ENCODE results near the gene MPEG1.

MPEG1 gene

DNA sequence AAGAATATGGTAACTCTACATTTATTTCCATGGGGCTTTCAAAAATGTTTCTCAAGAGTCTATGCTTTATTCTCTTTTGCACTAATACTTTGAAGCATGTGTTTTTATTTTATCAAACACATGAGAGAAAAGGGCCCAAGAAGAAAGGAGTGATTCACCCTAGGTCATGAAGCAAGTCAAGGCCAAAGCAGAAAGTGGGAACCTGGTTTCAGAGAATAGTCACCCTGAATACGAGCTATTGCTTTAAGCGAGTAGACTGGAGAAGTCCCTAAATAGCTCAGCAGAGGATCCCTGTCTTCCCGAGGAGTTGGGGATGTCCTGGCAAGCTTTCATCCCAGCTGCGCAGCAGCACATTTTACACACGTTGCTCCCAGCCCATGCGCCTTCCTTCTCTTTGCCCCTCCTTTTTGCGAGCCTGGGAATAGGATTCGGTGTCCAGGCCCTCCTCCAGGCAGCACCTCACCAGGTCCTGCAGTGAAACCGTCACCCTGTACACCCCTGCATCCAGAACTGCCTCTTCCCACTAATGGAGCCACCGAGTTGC, 19.1 kb downstream of the MPEG1 start:
- in situ Hi-C loops (cut with MboI; ENCODE audit: low sequenced_read_pairs), result no loop called here

- in situ Hi-C loops (cut with MboI; ENCODE audit: low sequenced_read_pairs), result no loop called here
Measured at GRCh38 chr11:59192446-59193020, 20.2 kb downstream of the MPEG1 start.

GRCh38 chr11:59191890-59192289, 20.8 kb downstream of the MPEG1 start:
- in situ Hi-C loops (cut with MboI; ENCODE audit: low sequenced_read_pairs), result no loop called here

- in situ Hi-C loops (cut with MboI; ENCODE audit: low sequenced_read_pairs), result no loop called here
Measured at GRCh38 chr11:59191095-59191494, 21.6 kb downstream of the MPEG1 start.

GRCh38 chr11:59189986-59190385, 22.7 kb downstream of the MPEG1 start:
- in situ Hi-C loops (cut with MboI; ENCODE audit: low sequenced_read_pairs), result no loop called here

DNA sequence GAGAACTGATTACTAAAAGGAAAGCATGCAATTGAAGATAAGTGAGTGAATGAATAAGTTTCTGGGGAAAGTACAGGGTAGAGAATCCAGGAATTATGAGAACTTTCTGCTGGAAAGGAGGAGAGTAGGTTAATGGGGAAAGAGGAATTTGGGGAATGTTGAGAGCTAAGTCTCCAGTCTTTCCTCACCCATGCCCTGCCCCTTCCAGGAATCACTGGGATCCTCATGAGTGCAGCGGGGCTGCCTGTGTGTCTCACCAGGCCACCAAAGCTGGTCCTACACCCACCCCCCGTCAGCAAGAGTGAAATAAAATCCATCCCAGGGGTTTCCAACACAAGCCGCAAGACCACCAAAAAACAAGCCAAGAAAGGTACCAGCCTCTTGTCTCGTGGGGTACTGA, 23.8 kb downstream of the MPEG1 start:
- in situ Hi-C loops (cut with MboI; ENCODE audit: low sequenced_read_pairs), result no loop called here

GRCh38 chr11:59187587-59187986, 25.1 kb downstream of the MPEG1 start:
- in situ Hi-C loops (cut with MboI; ENCODE audit: low sequenced_read_pairs), result no loop called here

DNA sequence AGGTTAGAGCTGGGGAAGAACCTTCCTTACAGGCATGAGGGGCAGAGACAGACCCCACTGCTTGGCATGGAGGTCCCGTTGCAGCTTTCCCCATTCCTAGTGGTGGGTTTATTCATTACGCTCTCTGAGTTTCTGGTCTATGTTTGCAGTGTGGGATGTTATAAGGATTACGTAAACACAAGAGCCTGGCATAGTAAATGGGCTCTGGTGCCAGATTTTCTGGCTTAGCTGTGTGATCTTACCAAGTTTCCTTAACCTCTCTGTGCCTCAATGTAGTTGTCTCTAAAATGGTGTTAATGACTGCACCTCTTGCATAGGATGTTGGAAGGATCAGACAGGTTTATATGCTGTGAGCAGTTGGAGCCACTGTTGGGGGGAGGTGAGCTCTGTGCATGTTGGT, 25.7 kb downstream of the MPEG1 start:
- in situ Hi-C loops (cut with MboI; ENCODE audit: low sequenced_read_pairs), result no loop called here

GRCh38 chr11:59186130-59186594, 26.6 kb downstream of the MPEG1 start:
- in situ Hi-C loops (cut with MboI; ENCODE audit: low sequenced_read_pairs), result no loop called here

GRCh38 chr11:59185386-59185945, 27.3 kb downstream of the MPEG1 start:
- in situ Hi-C loops (cut with MboI; ENCODE audit: low sequenced_read_pairs), result no loop called here

GRCh38 chr11:59184691-59185339, 27.9 kb downstream of the MPEG1 start:
- in situ Hi-C loops (cut with MboI; ENCODE audit: low sequenced_read_pairs), result no loop called here

- in situ Hi-C loops (cut with MboI; ENCODE audit: low sequenced_read_pairs), result no loop called here
Measured at GRCh38 chr11:59183771-59184170, 29.0 kb downstream of the MPEG1 start.

DNA sequence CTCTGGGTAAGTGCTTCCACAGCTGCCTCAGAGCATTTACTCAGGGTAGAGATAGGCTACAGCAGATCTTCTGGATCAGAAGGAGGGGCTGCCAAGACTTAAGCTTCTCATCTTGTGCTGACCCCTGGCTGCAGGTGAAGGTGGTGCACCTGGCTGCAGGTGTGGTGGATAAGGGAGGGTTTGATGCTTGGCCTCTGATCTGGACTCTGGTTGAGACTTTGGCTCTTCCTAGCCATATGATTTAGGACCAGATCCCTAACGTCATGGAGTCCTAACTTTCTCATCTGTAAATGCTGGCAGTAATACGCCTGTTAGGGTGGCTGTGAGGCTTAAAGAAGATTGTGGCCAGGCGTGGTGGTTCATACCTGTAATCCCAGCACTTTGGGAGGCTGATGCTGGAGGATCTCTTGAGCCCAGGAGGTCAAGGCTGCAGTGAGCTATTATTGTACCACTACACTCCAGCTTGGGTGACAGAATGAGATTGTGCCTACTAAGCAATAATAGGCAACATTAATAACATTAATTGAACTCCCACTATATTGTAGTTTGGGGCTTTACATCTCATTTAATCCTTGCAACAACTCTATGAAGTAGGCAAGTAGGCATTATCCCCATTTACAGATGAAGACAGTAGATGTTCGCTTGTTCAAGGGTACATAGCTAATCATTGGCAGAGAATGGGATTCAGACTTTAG, 30.1 kb downstream of the MPEG1 start:
- in situ Hi-C loops (cut with MboI; ENCODE audit: low sequenced_read_pairs), result no loop called here

GRCh38 chr11:59181746-59182456, 30.8 kb downstream of the MPEG1 start:
- in situ Hi-C loops (cut with MboI; ENCODE audit: low sequenced_read_pairs), result no loop called here

- in situ Hi-C loops (cut with MboI; ENCODE audit: low sequenced_read_pairs), result no loop called here
Measured at GRCh38 chr11:59180907-59181306, 31.8 kb downstream of the MPEG1 start.

- in situ Hi-C loops (cut with MboI; ENCODE audit: low sequenced_read_pairs), result no loop called here
Measured at GRCh38 chr11:59180168-59180776, 32.5 kb downstream of the MPEG1 start.

DNA sequence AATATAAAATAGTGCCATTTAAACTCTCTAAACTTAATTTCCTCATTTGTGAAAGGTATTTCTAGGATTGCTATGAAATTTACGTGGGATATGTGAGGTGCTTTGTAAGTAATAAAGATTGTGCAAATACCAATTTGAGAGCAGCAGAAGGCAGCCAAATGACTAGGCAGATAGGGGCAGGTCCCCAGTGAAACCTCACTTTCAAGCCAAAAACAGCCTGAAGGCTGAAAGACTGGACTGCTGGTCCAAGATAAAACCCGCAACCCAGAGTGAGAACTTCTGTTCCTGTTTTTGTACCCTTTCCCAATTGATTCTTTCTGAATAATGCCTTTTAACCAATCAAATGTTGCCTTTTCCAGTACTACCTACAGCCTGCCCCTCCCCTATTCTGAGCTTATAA, 33.6 kb downstream of the MPEG1 start:
- in situ Hi-C loops (cut with MboI; ENCODE audit: low sequenced_read_pairs), result no loop called here

- in situ Hi-C loops (cut with MboI; ENCODE audit: low sequenced_read_pairs), result no loop called here
Measured at GRCh38 chr11:59178402-59178801, 34.3 kb downstream of the MPEG1 start.

- in situ Hi-C loops (cut with MboI; ENCODE audit: low sequenced_read_pairs), result no loop called here
Measured at GRCh38 chr11:59176330-59176729, 36.4 kb downstream of the MPEG1 start.

GRCh38 chr11:59175091-59175501, 37.6 kb downstream of the MPEG1 start:
- in situ Hi-C loops (cut with MboI; ENCODE audit: low sequenced_read_pairs), result no loop called here

- in situ Hi-C loops (cut with MboI; ENCODE audit: low sequenced_read_pairs), result no loop called here
Measured at GRCh38 chr11:59174664-59175033, 38.1 kb downstream of the MPEG1 start.
